Lung (tissue), 12 donors: ENCODE measurements around the gene NR2C2. TPM values are rescaled to one million over a fixed set of nuclear protein-coding genes. Genes with fewer than 3 reads are reported as not detected.
"Not testable (repeated sequence)": the region's sequence is repeated elsewhere in the genome, so short reads cannot be mapped to it uniquely, and the experiment has no call there.

Source experiments
- ATAC-seq: fragments of 200-7000 bp; cut with Tn5 transposase; one replicate; pipeline ENCODE4 v1.9.1; 2020; ENCODE audit warnings: moderate number of reproducible peaks; ENCODE audit not compliant: insufficient read depth, low FRiP score
- DNase-seq, 3 donors: peaks; one replicate each; pipeline ENCODE4 v3.0.0-alpha.2; 2013 to 2017
- H3K27ac ChIP-seq, 2 donors: one replicate each; pipeline ENCODE4 v1.5.1; 2013; ENCODE audit warnings: mild to moderate bottlenecking in 2 of 2, moderate library complexity in 2 of 2, control low read depth in 1 of 2, inconsistent platforms in 1 of 2, low read depth in 1 of 2, low read length in 1 of 2
- H3K27me3 ChIP-seq, 3 donors: one replicate each; pipeline ENCODE4 v1.5.1; 2013; ENCODE audit warnings: low read length in 2 of 3; ENCODE audit not compliant: control insufficient read depth in 3 of 3, insufficient read depth in 3 of 3
- H3K36me3 ChIP-seq, 4 donors: one replicate each; pipeline ENCODE4 v1.5.1; 2013; ENCODE audit warnings: low read length in 4 of 4, mild to moderate bottlenecking in 1 of 4, moderate library complexity in 1 of 4; ENCODE audit not compliant: control insufficient read depth in 4 of 4, insufficient read depth in 4 of 4
- H3K4me1 ChIP-seq, 5 donors: one replicate each; pipeline ENCODE4 v1.5.1; 2013; ENCODE audit warnings: low read length in 5 of 5, mild to moderate bottlenecking in 2 of 5, moderate library complexity in 1 of 5; ENCODE audit not compliant: control insufficient read depth in 5 of 5, insufficient read depth in 5 of 5
- H3K4me3 ChIP-seq: one replicate; pipeline ENCODE4 v1.5.1; 2013; ENCODE audit warnings: mild to moderate bottlenecking, control low read depth, moderate library complexity
- H3K9ac ChIP-seq, 2 donors: one replicate each; pipeline ENCODE4 v1.5.1; 2013; ENCODE audit warnings: low read length in 2 of 2, control low read depth in 1 of 2; ENCODE audit not compliant: insufficient read depth in 1 of 2
- H3K9me3 ChIP-seq, 4 donors: one replicate each; pipeline ENCODE4 v1.5.1; 2013; ENCODE audit warnings: low read length in 3 of 4, mild to moderate bottlenecking in 1 of 4, moderate library complexity in 1 of 4; ENCODE audit not compliant: control insufficient read depth in 4 of 4, insufficient read depth in 3 of 4
- CTCF ChIP-seq: IDR thresholded peaks from 2 replicates; pipeline ENCODE4 v1.5.1; 2012; ENCODE audit warnings: mild to moderate bottlenecking; ENCODE audit errors: control extremely low read depth, extremely low read depth
- WGBS, 2 donors: extraction: QIAGEN DNeasy Blood & Tissue Kit; methylation state at CpG; one replicate each; pipeline ENCODE4 v1.1.7; 2013; 5-methylcytosine and 5-hydroxymethylcytosine counted together
- polyA plus RNA-seq, 2 donors: library from polyadenylated mRNA; stranded (reverse); fragments of 200-250 nt; gene quantifications; one replicate each; pipeline ENCODE4 v1.2.1, GENCODE V29; 2013
- total RNA-seq, 2 donors: library from RNA; depleted of rRNA in 1 of 2; stranded (reverse); fragments of >200 nt in 1 of 2; gene quantifications; one replicate each; pipeline ENCODE4 v1.2.1, GENCODE V29; 2014 to 2021
- donor health status: control.
- donor health status: control.
- donor health status: Bipolar disorder and iron deficiency.
- donor health status: healthy.
- donor health status: DM: yes; HTN: yes; CAD: no.

Gene NR2C2
- total and polyA plus RNA-seq, 4 donors, result 9.2 to 71.0 (median 24.8) TPM

- 83 to 84% methylated on average over 15 of the region's 15 CpGs for WGBS, 2 donors
- no peaks in the 10 kb centered on the region for H3K27me3 ChIP-seq
- peaks cover 0 to 11% (median 0%) of the 10 kb centered on the region in 5 donors for H3K4me1 ChIP-seq
- H3K9me3 ChIP-seq, result no peaks in the 10 kb centered on the region
- no peak overlapping the region for H3K27ac ChIP-seq
- no peak for DNase-seq
- H3K4me3 ChIP-seq, result no peak overlapping the region
- no peak for ATAC-seq
- H3K36me3 ChIP-seq, result peaks cover 0 to 37% (median 24%) of the 10 kb centered on the region in 4 donors
- no peak for TF ChIP-seq CTCF
- H3K9ac ChIP-seq, result no peak overlapping the region
These were observed 46.2 kb upstream of the NR2C2 start for GRCh38 chr3:14900881-14901873.

- no peak for TF ChIP-seq CTCF
- Histone ChIP-seq H3K4me3 (no peak overlapping the region), H3K9me3 (no peaks in the 10 kb centered on the region), H3K27ac (no peak overlapping the region), H3K27me3 (no peaks in the 10 kb centered on the region), H3K4me1 (peaks cover 0 to 11% (median 0%) of the 10 kb centered on the region in 5 donors), H3K9ac (no peak overlapping the region), H3K36me3 (peaks cover 0 to 37% (median 26%) of the 10 kb centered on the region in 4 donors)
- ATAC-seq (no peak), DNase-seq (peak; percentile 92 to 96 (median 93))
- WGBS, 2 donors, result 37 to 62% methylated on average over 7 of the region's 7 CpGs
These were observed 44.7 kb upstream of the NR2C2 start for GRCh38 chr3:14902719-14903118.

- H3K27ac ChIP-seq, result not testable (repeated sequence)
These were observed 43.9 kb upstream of the NR2C2 start for GRCh38 chr3:14903501-14903900.

GRCh38 chr3:14905055-14905657 is 42.2 kb upstream of the NR2C2 start:
- TF ChIP-seq CTCF, result no peak
- ATAC-seq, result no peak
- 93 to 94% methylated on average over 6 of the region's 6 CpGs for WGBS, 2 donors
- DNase-seq, result no peak
- Histone ChIP-seq H3K4me3 (no peak overlapping the region), H3K27me3 (no peaks in the 10 kb centered on the region), H3K4me1 (peaks cover 0 to 11% (median 0%) of the 10 kb centered on the region in 5 donors), H3K9me3 (no peaks in the 10 kb centered on the region), H3K9ac (no peak overlapping the region), H3K27ac (no peak overlapping the region), H3K36me3 (peaks cover 0 to 22% (median 15%) of the 10 kb centered on the region in 4 donors)

More at GRCh38 chr3:14903501-14903900, 43.9 kb upstream of the NR2C2 start:
- peaks cover 0 to 33% (median 23%) of the 10 kb centered on the region in 4 donors for H3K36me3 ChIP-seq
- H3K27me3 ChIP-seq, ATAC-seq, H3K9me3 ChIP-seq, H3K9ac ChIP-seq, DNase-seq, H3K4me3 ChIP-seq: not testable (repeated sequence)
- H3K4me1 ChIP-seq, result peaks cover 0 to 11% (median 0%) of the 10 kb centered on the region in 5 donors
- WGBS, 2 donors, result 97 to 98% methylated on average over 1 of the region's 3 CpGs
